GM21786 (cell line): ENCODE results near the gene FBN1.

Experiments used
- ATAC-seq: cut with Tn5 transposase; IDR thresholded peaks from one replicate; pipeline ENCODE4 v1.9.1; 2021; ENCODE audit not compliant: unreplicated experiment

FBN1 gene

DNA sequence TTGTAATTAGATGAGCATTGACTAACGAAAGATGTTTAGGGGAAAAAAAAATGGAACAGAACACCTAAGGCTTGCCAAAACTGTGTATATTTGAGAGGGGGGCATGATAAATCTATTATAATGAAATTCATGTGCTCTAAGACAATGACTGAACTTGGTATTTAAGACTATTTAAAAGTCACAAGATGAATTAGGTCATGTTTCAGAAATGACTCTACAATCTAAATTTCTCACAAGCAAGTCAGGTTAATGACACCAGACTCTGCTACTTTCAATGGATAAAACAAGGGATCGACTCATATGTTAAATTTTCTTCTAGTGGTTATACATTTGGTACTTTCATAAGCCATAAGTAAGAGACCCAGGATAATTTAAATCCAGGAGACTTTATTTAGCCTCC lies 235.9 kb downstream of the FBN1 start:
- ATAC-seq, result no peak

- ATAC-seq, result no peak
Observed at GRCh38 chr15:48408327-48408726, 237.2 kb downstream of the FBN1 start.

- ATAC-seq, result no peak
Observed at GRCh38 chr15:48407646-48408045, 237.9 kb downstream of the FBN1 start.

DNA sequence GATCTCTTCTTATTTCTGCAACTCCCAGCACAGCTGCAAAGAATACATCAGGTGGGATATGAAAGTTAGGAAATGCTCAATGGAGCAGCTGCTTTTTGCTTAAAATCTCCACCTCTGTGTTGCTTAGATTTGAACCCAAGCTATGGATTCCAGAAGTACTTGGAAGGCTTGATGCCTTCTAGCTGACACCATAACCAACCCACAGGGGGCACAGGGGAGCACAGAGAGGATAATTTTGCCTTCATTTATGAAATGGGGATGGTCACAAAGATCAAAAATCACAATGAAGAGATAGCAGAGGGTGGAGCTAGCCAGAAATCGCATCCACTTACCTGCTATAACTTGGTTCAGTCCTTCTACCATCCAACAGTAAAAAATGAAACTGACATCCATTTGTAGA lies 238.6 kb downstream of the FBN1 start:
- ATAC-seq, result no peak

DNA sequence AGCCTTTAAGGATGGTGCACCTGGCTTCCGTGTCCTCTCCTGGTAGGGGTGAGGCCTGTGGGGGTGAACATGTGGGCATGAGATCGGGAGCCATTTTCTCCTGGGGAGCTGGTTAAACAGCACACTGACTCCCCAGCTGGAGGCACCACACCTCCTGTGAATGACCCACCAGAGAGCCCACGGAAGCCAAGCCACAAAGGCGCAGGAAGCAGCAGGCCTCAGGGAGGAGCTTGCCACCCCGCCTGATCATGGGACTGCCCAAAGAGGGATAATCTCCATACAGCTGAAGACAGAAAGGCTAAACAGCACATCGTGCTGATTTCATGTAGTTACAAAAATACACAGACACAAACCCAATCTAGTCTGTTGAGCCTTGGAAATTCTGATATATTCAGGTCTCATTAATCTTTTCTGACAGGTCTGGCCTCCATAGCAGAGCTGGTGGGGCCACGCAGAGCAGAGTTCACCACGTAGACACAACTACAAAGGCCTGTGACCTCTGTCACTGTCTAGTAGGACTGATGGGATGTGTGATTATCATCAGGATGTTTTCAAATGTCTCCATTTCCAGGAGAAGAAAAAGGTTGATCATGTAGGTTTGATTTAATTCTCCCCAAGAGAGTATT lies 239.1 kb downstream of the FBN1 start:
- no peak for ATAC-seq

GRCh38 chr15:48402427-48403177 lies 242.9 kb downstream of the FBN1 start:
- no peak for ATAC-seq

DNA sequence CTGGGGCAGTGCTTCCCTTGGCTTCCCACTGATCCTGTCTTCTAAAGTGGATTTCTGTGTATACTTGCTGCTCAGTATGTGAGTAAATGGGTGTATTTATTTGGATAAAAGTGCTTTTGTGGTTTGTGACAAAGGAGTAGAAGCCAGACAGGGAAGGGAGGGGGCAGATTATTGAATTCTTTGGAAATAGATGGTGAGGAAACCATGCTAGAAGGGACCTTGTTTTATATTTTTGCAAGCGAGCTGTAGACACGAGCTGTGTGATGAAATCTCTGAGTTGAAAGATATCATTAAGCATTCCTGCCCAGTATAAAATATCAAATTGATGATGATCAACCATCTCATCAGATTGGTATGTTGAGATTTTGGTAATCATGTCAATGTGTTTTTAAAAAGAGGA lies 245.4 kb downstream of the FBN1 start:
- no peak for ATAC-seq

DNA sequence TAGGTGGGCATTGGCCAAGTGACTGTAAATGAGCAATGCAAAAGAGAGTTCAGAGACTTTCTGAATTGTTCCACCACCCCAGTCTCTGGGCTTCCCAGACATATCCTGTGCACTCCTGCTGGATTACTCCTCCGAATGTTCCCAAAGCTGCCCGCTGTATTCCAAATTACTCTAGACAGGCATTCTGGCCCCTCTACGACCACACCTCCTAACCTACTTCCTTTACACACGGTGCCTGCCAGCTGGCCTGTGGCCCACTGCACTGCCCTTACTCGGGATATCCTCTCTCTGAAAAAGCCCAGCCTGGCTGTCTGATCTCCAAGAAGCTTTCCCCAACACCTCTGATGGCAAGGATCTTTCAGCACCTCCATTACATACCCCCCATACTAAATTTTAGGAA lies 247.7 kb downstream of the FBN1 start:
- no peak for ATAC-seq

DNA sequence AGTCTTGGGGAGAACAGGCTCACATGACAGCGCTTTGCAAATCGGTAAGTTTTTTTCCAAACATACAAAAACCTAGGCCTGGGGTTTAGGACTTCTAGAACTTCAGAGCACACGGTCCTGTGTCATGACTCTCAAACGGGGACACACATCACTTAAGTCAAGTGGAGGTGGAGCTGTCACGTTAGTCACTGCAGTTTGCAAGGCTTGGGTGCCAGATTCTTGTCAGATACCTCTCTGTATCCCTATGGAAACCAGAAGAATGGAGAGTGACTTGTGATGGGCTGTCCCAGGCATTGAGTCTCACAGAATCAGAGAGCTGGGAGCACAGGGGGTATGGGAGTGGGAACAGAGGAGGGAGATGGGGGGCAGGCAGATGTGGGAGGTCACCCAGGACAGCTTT lies 249.5 kb downstream of the FBN1 start:
- ATAC-seq, result no peak

GRCh38 chr15:48395521-48396011 lies 249.9 kb downstream of the FBN1 start:
- no peak for ATAC-seq

DNA sequence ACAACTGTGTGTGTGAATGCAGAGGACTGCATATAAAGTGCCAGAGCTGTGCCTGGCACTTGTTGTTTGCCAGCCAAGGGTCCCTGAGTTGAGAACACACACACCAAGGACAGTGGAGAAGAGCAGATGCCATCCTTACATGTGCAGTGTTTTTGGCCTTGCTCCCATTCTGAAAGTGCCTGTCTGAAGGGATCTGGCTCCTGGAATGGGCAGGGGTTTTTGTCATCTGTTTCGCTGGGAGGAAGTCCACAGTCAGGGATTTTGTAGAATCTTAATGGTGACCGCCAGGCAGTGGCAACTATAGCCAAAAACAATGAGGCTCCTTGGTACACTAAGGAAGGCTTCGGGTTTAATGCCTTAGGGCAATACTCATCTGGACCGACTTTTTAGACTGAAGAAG lies 250.5 kb downstream of the FBN1 start:
- no peak for ATAC-seq

- no peak for ATAC-seq
Observed at GRCh38 chr15:48393645-48394506, 251.6 kb downstream of the FBN1 start.

- no peak for ATAC-seq
Observed at GRCh38 chr15:48392356-48392755, 253.2 kb downstream of the FBN1 start.

DNA sequence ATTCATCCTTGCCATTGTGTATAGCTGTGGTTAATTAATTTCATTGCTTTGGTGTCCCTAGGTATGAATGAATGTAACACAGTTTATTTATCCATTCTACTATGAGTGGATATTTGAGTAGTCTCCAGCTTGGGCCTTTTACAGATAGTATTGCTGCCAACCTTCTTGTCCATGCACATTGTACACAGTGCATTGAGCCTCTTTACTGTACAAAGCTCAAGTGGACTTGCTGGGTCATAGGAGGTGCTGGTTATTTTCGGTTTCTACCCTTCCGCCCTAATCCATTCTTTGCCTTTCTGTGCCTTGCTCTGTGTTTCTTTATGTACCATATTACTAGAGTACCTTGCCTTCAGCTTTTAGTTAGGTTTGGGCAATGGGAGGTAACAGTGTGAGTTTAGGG lies 253.6 kb downstream of the FBN1 start:
- no peak for ATAC-seq

- no peak for ATAC-seq
Observed at GRCh38 chr15:48389691-48390143, 255.8 kb downstream of the FBN1 start.

DNA sequence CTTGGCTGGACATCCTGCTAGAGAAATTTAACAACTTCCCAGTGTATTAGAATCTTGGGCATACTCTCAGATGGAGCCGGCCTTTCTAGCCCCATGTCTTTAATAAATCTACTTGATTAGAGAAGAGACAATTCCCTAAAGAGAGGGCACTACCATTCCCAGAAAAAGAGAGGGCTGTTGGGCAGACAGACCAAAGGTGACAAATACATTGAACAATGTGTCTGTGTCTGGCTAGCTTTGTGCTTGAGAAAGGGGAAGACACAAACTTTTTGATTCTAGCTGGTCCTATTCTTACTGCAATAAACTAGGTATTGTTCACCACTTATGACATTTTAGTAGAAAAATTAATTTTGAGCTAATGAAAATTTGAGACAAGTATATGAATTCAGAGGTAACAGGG lies 256.6 kb downstream of the FBN1 start:
- ATAC-seq, result no peak

GRCh38 chr15:48388016-48388851 lies 257.3 kb downstream of the FBN1 start:
- ATAC-seq, result no peak

GRCh38 chr15:48385031-48385830 lies 260.3 kb downstream of the FBN1 start:
- ATAC-seq, result no peak

DNA sequence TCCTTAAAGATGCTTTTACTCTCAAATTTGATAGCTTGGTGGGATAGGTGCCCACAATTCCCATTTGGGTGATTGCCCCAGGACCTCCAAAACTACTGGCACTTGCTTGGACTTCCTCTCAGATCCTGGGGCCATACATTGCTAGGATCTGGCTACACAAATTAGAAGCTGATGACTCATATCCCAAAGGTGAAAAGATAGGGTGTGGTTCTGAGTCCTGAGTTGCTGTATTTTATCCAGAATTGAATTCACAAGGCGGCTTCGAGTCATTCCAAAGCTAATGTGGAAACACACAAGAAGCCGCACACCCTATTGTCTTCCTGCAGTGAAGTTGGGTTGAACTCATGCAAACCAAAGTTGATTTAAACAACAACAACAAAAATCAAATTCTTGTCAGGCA lies 260.9 kb downstream of the FBN1 start:
- no peak for ATAC-seq

DNA sequence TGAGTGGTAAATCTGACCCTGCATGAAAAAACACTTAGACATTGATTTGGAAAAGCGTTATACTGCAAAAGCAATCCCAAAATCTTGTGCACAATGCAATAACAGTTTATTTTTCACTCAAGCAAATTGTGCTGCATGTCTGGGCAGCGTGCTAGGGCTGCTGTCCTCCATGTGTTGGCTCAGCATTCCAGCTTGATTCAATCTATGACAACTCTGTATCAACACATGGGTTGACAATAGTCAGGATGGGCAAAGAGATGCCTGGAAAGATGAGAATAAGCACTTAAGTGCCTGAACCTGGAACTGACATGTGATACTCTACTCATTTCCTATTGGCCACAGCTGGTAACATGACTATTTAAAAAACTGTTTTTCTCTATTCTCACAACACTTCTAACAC lies 262.5 kb downstream of the FBN1 start:
- ATAC-seq, result no peak
